NCI-H446 treated with DMSO at 0.1 percent for 48 hours (cell line): ENCODE results near the gene PACRG.
"Not testable (repeated sequence)": the region's sequence is repeated elsewhere in the genome, so short reads cannot be mapped to it uniquely, and the experiment has no call there.

Experiments used
- DNase-seq: peaks from one replicate; lab custom pipeline; 2025; lab: John Stamatoyannopoulos, UW

Gene PACRG

GRCh38 chr6:162942866-162943265, 215.1 kb downstream of the PACRG start:
- no peak for DNase-seq

GRCh38 chr6:162943369-162943768, 215.6 kb downstream of the PACRG start:
- DNase-seq, result no peak

GRCh38 chr6:162951164-162951743, 223.5 kb downstream of the PACRG start:
- DNase-seq, result no peak

GRCh38 chr6:162952423-162952822, 224.6 kb downstream of the PACRG start:
- DNase-seq, result no peak

- DNase-seq, result no peak
Observed at GRCh38 chr6:162957062-162957461, 229.3 kb downstream of the PACRG start.

- DNase-seq, result no peak
Observed at GRCh38 chr6:162960679-162961457, 233.1 kb downstream of the PACRG start.

- DNase-seq, result no peak
Observed at GRCh38 chr6:162962093-162962492, 234.3 kb downstream of the PACRG start.

- no peak for DNase-seq
Observed at GRCh38 chr6:162963861-162964260, 236.1 kb downstream of the PACRG start.

GRCh38 chr6:162964488-162965140, 236.8 kb downstream of the PACRG start:
- no peak for DNase-seq

- no peak for DNase-seq
Observed at GRCh38 chr6:162965366-162965765, 237.6 kb downstream of the PACRG start.

- no peak for DNase-seq
Observed at GRCh38 chr6:162970246-162970645, 242.5 kb downstream of the PACRG start.

- no peak for DNase-seq
Observed at GRCh38 chr6:162971356-162971755, 243.6 kb downstream of the PACRG start.

- no peak for DNase-seq
Observed at GRCh38 chr6:162973151-162973872, 245.5 kb downstream of the PACRG start.

- no peak for DNase-seq
Observed at GRCh38 chr6:162973980-162974379, 246.2 kb downstream of the PACRG start.

- DNase-seq, result no peak
Observed at GRCh38 chr6:162974685-162975084, 246.9 kb downstream of the PACRG start.

GRCh38 chr6:162976141-162976540, 248.4 kb downstream of the PACRG start:
- DNase-seq, result no peak

GRCh38 chr6:162983234-162983633, 255.5 kb downstream of the PACRG start:
- DNase-seq, result not testable (repeated sequence)

- DNase-seq, result no peak
Observed at GRCh38 chr6:162998777-162999176, 271.0 kb downstream of the PACRG start.

- no peak for DNase-seq
Observed at GRCh38 chr6:162999575-163000285, 272.0 kb downstream of the PACRG start.

GRCh38 chr6:163001330-163001729, 273.6 kb downstream of the PACRG start:
- DNase-seq, result no peak

GRCh38 chr6:163008186-163008585, 280.4 kb downstream of the PACRG start:
- DNase-seq, result no peak

- DNase-seq, result no peak
Observed at GRCh38 chr6:163008626-163009025, 280.9 kb downstream of the PACRG start.
